GM12865 (cell line): ENCODE measurements around the gene TPCN2.

Experiments
- DNase-seq: peaks from one replicate; pipeline ENCODE4 v3.0.0; 2010; ENCODE audit warnings: low read depth
- H3K4me3 ChIP-seq: 2 replicates; pipeline ENCODE4 v1.5.1; 2011; ENCODE audit warnings: mild to moderate bottlenecking, low read depth, low read length, control low read depth
- CTCF ChIP-seq: IDR thresholded peaks from 2 replicates; pipeline ENCODE4 v1.5.1; 2011; ENCODE audit warnings: low read length, control low read depth, low read depth, inconsistent platforms; ENCODE audit not compliant: insufficient read depth; ENCODE audit errors: missing control alignments

Gene TPCN2

GRCh38 chr11:69053546-69054396 lies 5.0 kb downstream of the TPCN2 start:
- no peak for DNase-seq
- no peak overlapping the region for H3K4me3 ChIP-seq
- no peak for TF ChIP-seq CTCF

GRCh38 chr11:69054397-69055211 lies 5.9 kb downstream of the TPCN2 start:
- H3K4me3 ChIP-seq = no peak overlapping the region
- TF ChIP-seq CTCF = no peak
- DNase-seq = no peak

- DNase-seq = no peak
- TF ChIP-seq CTCF = no peak
- no peak overlapping the region; the same call in 1 of the 2 replicates for H3K4me3 ChIP-seq
Measured at GRCh38 chr11:69055212-69055586, 6.5 kb downstream of the TPCN2 start.

- DNase-seq = peak; percentile 95
- H3K4me3 ChIP-seq = peak overlapping the region; percentile 34
- TF ChIP-seq CTCF = no peak
Measured at GRCh38 chr11:69055598-69056516, 7.1 kb downstream of the TPCN2 start.

GRCh38 chr11:69057236-69057635 lies 8.5 kb downstream of the TPCN2 start:
- no peak overlapping the region for H3K4me3 ChIP-seq
- TF ChIP-seq CTCF = no peak

GRCh38 chr11:69057801-69058200 lies 9.1 kb downstream of the TPCN2 start:
- no peak for TF ChIP-seq CTCF
- H3K4me3 ChIP-seq = no peak overlapping the region
- DNase-seq = no peak

More at GRCh38 chr11:69057236-69057635, 8.5 kb downstream of the TPCN2 start:
- DNase-seq = no peak
